Measurements from ENCODE around the gene SEMA6D.

SEMA6D gene

DNA sequence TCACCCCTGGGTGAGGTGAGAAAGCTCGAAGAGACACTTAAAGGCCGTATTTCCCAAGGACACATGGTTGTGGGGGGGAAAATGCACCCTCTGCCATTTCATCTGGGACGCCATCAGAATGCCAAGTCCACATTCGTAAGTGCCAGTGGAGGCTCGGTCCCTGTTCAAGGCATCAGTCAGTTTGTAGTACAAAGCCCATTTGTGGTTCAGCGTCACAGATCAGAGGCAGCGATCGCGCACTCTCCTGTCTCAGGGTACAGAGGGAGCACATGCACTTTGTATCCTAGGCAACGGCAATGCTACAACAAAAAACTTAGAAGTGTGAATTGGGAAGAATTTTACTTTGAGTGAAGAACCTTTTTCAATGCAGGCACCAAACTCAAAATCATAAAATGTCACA, 27.2 kb downstream of the SEMA6D start:
- no peak for DNase-seq

DNA sequence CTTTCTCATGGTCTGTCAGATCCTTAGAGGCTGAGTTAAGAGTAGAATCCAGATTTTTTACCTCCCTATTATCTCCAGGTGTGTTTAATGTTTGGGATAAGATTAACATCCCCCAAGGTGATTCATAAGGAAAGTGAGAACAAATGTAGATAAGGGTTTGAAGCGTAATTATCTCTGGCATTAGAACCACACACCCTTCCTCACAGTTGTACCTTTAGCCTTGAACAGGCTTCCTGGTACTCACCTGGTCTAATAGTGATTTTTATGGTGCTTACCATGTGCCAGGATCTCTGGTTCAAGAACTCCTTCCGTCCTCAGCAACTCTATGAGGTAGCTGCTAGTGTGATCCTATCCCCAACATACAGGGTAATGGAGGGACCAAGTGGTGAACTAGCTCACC, 27.7 kb downstream of the SEMA6D start:
- no peak for DNase-seq

DNA sequence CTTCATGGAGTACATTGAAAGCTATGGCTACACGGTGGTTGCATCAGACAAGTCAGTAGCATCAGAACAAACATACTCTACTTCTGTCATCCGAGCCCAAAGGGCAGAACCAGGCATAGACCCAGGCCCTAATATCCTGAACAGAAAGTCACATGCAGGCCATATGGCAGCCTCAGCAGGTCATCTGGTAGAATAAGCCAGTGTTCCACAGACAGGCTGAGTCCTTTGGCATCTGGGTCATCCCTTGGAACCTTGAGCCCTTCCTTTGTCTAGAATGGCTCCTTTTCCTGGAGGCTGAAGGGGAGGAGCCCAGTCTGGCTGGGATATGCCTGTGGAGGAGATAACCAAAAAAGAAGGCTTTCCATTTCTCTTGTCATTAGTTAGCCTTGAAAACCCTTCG, 29.2 kb downstream of the SEMA6D start:
- no peak for DNase-seq

DNA sequence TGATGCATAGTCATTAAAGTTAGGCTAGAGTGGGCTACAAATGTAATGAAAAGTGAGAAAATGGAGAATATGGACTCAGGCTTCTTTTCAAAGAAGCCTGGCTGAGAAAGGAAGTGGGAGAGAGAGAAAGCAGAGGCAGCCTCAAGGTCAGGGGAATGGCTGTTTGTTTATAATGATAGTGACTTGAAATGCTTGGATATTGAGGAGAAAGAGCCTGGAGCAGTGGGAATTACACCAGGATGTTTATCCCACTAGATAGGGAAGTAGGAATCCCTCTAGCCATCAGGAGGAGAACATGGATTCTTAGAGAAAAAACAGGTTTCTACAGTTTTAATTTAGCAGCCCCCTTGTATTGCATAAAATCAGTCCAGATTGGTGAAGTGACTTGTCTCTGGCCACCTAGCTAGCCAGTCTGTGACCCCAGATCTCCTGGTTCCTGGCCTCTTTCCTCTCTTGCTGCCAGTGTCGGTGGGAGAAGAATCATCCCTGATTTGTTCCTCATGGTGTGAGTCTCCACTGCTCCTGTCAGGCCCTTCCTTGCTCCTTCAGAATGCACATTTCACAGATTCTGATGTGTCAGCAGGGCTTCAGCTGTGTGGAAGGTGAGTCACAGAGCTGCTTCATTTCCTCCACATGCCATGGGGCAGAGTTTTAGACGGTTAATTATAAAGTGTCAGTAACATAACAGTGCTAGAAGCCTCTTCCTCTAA, 32.9 kb downstream of the SEMA6D start:
- no peak for DNase-seq

DNA sequence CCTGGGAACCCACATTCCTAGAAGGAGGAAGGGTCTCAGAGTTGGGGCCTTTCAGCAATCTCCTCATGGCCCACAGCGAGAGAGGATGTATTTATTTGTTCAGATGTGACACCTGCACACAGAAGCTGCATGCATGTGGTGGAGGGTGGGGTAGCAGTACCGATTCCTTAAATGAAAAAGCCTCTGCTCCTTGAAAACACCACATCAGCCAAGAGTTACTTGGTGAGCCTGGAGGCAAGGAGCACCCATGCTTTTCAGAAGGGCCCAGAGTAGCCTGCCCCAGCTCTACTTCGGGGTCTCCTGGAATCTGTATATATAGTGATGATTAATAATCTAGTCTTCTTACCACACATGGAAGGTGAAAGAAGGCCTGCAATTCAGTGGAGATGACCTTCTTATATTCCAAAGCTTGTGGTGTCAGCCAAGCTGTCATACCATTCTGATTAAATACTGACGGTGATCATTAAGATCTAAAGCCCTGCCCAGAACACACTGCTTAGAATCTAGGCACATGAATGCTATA, 33.5 kb downstream of the SEMA6D start:
- no peak for DNase-seq

DNA sequence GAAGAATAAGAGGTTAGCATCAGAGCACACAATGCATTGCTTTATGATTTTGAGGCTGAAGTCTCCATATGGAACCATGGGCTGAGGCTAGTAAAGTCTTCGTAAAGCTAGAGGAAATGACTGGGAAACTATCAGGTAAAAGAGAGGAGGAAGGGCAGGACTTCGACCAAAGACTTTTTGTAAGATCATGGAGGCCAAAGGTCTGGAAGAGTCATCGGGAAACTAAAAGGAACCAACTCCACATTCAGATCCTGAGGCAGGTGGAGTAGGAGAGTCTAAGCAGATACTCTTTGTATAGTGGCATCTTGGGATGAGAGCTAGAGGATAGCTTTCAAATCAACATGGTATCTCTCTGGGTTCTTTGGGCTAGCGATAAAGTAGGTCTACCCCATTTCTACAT, 36.3 kb downstream of the SEMA6D start:
- DNase-seq: no peak

DNA sequence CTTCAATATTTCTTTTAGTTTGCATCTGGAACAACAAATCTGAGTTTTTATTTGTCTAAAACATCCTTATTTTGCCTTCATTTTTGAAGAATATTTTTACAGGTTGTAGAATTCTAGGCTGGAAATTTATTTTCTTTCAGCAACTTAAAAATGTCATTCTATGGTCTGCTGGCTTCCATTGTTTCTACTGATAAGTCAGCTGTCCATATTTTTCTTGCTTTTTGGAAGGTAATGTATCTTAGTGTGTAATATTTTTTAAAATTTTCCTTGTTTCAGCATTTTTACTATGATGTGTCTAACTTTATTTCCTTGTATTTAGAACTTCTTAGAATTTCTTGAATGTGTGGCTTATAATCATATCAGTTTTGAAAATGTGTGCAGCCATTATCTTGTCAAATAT, 37.0 kb downstream of the SEMA6D start:
- no peak for DNase-seq

DNA sequence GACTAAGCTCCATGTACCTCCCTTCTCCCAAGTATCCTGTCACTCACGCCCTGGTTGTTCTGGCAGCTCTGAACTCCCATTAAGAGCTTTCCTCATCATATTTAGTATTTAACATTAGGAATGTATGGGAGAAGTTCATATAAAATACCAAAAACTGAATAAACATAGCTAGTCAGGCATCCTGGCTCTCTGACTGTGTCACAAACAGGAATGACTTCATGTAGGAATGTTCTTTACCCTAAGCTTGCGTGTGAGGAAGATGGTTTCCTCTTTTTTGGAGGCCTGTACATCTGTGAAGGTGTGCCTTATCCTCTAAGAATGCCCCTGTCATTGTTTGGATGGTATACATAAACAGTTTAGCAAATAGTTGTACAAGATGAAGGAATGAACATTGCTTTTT, 38.6 kb downstream of the SEMA6D start:
- no peak for DNase-seq

DNA sequence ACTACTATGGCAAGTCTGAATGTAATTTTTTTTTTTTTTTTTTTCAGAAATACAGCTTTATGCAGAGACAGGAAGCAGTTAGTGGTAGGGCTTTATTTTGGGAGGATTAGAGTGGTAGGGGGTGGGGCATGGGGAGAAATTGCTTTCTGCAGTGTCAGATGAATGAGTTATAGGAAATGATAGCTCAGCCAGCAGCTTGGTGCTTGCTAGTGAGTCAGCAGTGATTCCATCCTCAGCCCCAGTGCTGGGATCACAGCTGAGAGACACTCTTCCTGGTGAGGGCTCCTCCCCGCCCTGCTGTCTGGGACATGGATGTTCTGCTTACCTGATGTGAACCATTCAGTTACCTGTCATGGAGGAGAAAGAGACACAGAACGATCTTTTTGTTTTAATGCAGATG, 39.6 kb downstream of the SEMA6D start:
- no peak for DNase-seq

DNA sequence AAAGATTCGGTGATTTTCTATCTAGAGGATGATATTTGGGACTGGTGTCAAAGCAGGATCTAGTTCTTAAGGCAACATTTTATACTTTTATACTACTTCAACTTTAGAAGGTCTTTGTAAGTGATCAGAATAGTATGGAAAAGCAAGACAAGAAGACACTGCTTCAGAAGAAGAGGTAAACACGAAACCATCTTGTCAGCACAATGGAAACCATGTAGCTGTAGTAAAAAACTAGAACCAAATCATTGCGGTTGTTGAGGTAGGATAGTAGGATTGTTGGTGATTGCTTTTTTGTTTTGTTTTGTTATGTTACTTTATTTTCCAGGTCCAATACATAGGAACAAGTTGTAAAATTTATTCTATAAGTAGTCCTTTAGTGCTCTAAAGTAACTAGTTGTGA, 40.0 kb downstream of the SEMA6D start:
- DNase-seq: no peak

DNA sequence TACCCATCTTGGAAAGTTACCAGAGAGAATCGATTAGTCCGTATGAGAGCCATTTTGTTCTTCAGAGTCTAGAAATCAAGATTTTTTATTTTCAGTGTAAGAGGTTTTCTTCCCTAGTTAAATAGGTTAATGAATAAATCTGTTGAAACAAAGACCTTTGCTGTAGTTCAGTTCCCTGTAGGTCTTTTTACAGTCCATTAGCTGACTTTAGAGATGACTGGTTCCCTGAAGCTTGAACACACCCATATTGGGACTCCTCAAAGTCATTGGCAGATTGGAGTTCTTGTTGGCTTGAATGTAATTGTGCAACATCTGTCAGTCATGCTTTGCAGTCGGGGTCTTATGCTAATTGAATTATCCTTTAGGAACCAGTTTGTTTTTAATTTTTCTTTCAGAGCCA, 45.3 kb downstream of the SEMA6D start:
- DNase-seq: no peak

DNA sequence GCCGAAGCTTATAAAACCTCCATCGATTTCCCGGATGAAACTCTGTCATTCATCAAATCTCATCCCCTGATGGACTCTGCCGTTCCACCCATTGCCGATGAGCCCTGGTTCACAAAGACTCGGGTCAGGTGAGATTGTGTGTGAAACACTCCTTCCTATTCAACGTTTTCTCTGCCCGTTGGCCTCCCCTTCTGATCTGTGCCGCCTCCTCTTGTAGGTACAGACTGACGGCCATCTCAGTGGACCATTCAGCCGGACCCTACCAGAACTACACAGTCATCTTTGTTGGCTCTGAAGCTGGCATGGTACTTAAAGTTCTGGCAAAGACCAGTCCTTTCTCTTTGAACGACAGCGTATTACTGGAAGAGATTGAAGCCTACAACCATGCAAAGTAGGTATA, 47.4 kb downstream of the SEMA6D start:
- DNase-seq: no peak

DNA sequence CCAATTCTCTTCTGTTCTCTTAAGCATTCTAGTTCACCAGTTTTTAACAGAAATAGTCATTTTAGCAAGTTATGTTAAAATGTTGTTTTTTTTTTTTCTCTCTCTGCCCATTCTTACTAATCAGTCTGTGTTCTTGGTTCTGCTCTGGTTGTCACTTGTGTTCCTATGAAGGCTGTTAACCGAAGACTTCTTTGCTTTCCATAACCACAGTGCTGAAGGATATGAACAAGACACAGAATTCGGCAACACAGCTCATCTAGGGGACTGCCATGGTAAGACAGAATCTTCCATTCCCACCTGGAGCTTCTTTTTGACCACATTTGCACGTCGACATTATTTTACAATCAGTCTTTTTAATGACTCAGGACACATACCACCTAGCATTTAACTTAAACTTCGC, 49.1 kb downstream of the SEMA6D start:
- no peak for DNase-seq

DNA sequence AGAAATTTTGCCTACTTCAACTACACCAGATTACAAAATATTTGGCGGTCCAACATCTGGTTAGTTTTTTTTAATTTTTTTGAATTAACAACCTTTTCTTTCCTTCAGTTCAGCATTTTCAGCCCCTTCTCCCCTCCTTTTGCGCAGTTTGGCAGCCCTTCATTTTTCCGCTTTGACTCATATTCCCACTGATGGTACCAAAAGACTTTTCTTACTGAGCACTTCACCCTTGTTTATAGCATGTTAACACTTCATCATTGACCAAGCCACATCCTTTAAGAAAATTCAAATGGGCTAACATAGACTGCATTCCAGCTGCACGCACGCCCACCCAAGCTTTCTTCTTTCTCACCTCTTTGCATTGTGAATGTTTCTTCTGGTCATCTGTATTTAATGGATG, 49.7 kb downstream of the SEMA6D start:
- DNase-seq: no peak

DNA sequence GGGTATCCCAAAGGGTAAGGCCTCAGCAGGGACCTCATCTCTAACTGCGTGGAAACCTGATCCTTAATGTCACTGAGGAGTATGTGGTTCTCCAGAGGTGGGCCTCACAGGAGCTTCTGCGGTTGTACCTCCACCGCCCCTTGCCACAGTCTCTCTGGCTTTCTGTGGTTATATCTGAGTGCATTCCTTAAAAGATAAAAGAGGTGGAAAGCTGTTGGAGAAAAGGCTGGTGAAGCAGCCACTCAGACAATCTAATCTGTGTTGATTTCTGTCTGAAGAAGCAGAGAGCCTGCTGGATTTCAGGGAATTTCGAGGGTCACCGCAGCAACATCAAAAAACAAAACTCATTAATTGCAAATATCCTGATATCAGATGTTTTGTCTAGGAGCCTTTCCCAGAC, 51.4 kb downstream of the SEMA6D start:
- no peak for DNase-seq

DNA sequence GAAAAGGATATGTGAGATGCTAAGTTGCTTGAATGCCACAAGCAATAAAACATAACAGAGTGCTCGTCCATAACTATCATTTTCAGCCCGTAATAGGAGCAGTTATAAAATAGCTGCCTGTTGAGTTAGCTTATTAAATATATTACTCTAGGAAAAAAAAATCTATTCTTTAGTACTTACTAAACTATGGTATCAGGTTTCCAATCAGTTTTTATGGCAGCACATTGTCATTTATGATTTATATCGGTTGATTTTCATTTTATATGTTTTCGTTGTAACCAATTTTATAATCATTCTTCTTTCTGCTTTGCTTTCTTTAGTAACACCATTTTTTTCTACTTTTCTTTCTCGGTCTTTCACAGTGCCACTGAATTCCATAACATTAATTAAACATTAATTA, 51.9 kb downstream of the SEMA6D start:
- DNase-seq: no peak

DNA sequence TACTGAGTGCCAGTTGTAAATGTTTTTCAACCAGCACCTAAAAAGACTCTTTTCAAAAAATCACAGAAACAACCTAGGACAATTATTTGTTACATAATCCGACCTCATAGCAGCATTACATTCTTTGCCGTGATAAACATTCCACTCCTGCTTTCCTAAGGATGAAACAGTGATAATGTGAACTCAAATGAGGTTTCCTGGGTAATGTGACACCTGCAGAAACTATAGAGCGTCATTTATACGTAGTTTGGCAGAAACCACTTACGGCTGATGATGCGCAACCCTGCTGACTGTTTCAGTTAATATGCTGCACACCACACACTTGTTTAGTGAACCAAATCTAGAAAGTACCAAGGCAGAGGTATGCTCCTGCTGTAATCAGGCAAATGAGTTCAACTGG, 55.8 kb downstream of the SEMA6D start:
- DNase-seq: no peak

DNA sequence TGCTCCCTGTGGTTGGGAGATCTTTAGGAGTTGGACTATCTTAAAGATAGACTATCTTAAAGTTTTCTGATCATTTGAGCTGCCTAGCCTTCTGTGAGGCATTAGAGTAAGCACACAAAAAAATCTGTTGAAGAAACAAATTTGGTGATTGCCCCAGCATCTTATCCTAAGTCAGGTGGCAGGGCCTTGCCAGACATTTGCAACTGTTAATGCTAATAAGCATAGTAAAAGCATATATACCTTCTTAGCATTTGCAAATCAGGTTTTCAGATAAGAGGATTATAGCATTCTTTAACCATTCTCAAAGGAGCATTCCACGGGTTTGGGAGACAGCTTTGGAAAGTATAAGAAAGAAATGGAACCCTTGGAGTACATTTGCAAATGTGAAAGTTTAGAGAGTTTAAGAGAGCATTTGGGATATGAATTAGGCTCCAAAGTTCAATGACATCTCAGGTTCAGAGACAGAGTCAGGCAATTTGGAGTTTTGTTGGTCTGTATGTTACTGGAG, 61.0 kb downstream of the SEMA6D start:
- no peak for DNase-seq

DNA sequence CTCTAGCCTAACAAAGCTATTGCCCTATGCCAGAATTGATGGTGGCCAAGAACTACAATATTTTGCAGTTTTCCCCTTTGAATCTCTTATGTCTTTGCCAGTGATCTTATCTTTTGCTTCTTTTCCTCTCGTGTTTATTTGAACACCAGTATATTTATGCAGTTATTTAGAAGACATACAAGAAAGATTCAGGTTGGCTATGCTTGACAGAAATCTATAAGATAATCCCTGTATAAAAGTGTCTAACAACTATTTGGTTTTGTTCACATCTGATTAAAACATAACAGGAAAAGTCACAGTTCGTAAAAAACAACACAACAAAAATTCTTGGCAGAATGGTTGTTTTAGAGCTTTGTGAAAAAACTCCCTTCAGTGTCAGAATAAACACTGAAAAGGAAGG, 63.7 kb downstream of the SEMA6D start:
- no peak for DNase-seq

DNA sequence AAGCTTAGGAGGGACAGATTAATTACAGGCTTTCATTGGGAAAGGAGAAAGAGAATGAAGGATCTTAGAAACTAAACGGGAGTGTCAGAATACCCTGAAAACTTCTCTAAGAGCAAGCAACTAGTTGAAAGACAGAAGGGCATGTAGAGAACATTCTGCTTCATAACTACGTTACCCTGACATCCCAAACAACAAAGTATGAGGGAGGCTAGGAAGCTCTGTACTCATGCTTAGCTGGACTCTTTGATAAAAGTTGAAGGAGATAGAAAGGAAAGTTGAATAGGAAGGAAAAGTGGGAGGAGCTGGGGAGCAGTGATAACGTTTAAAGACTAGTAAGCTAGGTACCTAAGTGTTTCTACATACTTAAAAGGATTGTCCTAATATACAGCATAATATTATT, 64.2 kb downstream of the SEMA6D start:
- no peak for DNase-seq

DNA sequence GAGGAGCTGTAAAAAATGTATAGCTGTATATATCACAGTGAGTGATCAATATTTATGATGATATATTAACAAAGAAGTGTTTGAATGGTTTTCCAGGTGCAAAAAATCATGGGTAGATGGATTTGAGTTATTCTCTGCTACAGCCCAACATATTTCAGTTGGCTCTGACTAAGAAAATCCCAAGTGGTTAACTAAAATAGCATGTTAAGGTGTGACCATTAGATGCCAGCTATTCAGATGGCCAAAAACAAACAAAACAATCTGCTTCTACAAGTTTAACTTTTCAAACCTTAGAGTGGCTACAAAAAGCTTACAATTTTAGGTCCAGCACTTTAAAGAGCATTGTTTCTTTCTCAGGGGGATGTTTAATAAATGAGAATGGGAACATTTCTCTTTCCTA, 67.5 kb downstream of the SEMA6D start:
- DNase-seq: no peak

DNA sequence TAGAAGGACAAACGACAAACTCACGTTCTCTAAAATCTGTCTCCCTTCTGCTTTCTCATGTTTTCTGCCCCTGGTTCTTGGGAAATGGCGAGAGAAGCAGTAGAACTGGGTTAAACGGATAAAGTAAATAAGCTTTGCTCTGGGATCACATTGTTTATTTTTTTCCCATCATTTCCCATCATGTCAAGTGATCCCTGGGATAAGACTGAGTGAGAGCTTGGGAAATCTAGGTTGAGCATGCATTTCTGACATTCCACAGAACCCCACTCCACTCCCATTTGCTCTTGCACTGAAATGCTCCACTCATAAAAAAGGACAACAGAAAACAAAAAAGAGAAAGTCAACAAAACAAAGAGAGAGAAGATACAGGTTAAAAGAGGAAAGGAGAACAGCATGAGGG, 69.1 kb downstream of the SEMA6D start:
- DNase-seq: no peak

DNA sequence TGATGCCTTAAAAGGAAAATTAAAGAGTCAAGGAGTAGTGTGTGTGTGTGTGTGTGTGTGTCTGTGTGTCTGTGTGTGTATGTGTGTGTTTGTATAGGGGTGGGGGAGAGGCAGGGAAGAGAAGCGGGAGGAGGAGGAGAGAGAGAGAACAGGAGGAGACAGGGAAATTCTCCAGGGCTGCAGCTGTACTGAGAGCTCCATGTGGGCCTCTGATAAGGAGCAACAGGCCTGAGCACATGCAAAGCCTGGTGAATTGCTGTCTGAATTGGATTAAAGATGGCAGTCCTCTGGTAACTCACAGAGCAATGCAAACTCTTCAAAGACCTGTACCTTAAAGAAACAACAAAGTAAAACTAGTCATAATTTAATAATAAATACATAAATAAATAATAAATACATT, 70.6 kb downstream of the SEMA6D start:
- no peak for DNase-seq

DNA sequence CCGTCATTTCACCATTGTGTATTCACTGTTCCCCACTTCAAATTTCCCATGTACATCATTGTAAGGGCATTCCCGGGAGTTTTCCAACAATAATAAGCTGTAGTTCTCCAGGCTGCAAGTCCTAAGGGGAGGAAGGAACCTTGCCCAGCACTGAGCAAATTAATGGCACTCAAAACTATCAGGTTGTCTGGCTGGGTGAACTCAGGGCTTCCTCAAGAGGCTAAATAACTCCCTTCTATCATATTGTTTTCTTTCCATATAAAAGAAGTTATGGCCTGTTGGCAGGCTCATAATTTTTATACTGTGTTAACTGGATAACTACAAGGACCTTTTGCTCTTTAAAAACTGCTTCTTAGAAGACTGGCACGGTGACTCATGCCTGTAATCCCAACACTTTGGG, 71.4 kb downstream of the SEMA6D start:
- no peak for DNase-seq

DNA sequence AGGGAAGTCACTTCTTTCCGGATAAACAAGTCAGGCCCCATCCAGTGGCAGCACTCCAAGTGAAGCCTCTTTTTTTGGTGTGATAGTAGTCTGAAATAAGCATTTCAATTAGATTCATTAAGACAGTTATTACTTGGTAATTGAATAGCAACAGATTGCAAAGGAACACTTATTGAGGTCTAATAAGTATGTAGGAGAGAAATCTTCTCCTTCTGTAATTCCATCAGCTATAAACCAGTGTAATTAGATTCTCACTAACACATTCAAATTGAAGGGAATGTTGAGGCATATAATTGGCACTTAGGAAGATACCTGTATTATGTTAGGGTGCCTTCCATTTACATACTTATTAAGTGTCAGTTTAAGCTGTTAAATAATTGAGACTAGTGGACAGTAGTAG, 73.9 kb downstream of the SEMA6D start:
- DNase-seq: no peak

Data from NCI-H526 treated with DMSO at 0.1 percent for 48 hours (cell line).